HG03039 (cell line): ENCODE measurements around the gene ZNRF1.
"Not testable (repeated sequence)": the region's sequence is repeated elsewhere in the genome, so short reads cannot be mapped to it uniquely, and the experiment has no call there.

Experiments
- ATAC-seq: cut with Tn5 transposase; IDR thresholded peaks from one replicate; pipeline ENCODE4 v1.9.1; 2021; ENCODE audit warnings: mild to moderate bottlenecking, moderate library complexity; ENCODE audit not compliant: unreplicated experiment

ZNRF1 gene

GRCh38 chr16:75111514-75111940 lies 112.7 kb downstream of the ZNRF1 start:
- peak; percentile 9 for ATAC-seq

- ATAC-seq: no peak
Measured at GRCh38 chr16:75111961-75112733, 113.3 kb downstream of the ZNRF1 start.

GRCh38 chr16:75112734-75113491 lies 114.1 kb downstream of the ZNRF1 start:
- no peak for ATAC-seq

GRCh38 chr16:75113541-75114121 lies 114.8 kb downstream of the ZNRF1 start:
- ATAC-seq: no peak

- no peak for ATAC-seq
Measured at GRCh38 chr16:75114179-75114945, 115.5 kb downstream of the ZNRF1 start.

GRCh38 chr16:75114946-75115825 lies 116.4 kb downstream of the ZNRF1 start:
- ATAC-seq: no peak

- no peak for ATAC-seq
Measured at GRCh38 chr16:75116081-75116910, 117.5 kb downstream of the ZNRF1 start, which contains the start of gene LDHD. TSS of gene LDHD (minus strand) at chr16:75116780. CDS start at chr16:75116720, 60 bp downstream.

- ATAC-seq: no peak
Measured at GRCh38 chr16:75116911-75117245, 118.1 kb downstream of the ZNRF1 start.

GRCh38 chr16:75118943-75119539 lies 120.2 kb downstream of the ZNRF1 start:
- no peak for ATAC-seq

GRCh38 chr16:75120253-75120652 lies 121.4 kb downstream of the ZNRF1 start:
- no peak for ATAC-seq

GRCh38 chr16:75121949-75122568 lies 123.2 kb downstream of the ZNRF1 start:
- ATAC-seq: no peak

- ATAC-seq: no peak
Measured at GRCh38 chr16:75122609-75123008, 123.8 kb downstream of the ZNRF1 start.

- no peak for ATAC-seq
Measured at GRCh38 chr16:75127713-75128415, 129.0 kb downstream of the ZNRF1 start.

GRCh38 chr16:75129421-75130149 lies 130.8 kb downstream of the ZNRF1 start:
- not testable (repeated sequence) for ATAC-seq

- ATAC-seq: no peak
Measured at GRCh38 chr16:75130150-75130771, 131.4 kb downstream of the ZNRF1 start.

GRCh38 chr16:75131081-75131480 lies 132.3 kb downstream of the ZNRF1 start:
- no peak for ATAC-seq

- ATAC-seq: no peak
Measured at GRCh38 chr16:75138233-75138632, 139.4 kb downstream of the ZNRF1 start.
